HT1080 (cell line): ENCODE results near the gene FSTL4. TPM values are rescaled to one million over a fixed set of nuclear protein-coding genes. Genes with fewer than 3 reads are reported as not detected.

Source experiments
- DNase-seq: peaks from one replicate; pipeline ENCODE4 v3.0.0-alpha.2; 2015; ENCODE audit warnings: low read depth
- small RNA-seq: library from RNA; depleted of rRNA; stranded (forward); fragments of <200 nt; gene quantifications from one replicate; pipeline ENCODE3, GENCODE V24; 2014
- total RNA-seq: library from RNA; depleted of rRNA; stranded (reverse); fragments of >200 nt; shearing (Covaris generic); gene quantifications from 2 replicates; pipeline ENCODE4 v1.2.3, GENCODE V29; 2014

Gene FSTL4
- total RNA-seq, 1 experiment from 2014 or later: 0.47 TPM

DNA sequence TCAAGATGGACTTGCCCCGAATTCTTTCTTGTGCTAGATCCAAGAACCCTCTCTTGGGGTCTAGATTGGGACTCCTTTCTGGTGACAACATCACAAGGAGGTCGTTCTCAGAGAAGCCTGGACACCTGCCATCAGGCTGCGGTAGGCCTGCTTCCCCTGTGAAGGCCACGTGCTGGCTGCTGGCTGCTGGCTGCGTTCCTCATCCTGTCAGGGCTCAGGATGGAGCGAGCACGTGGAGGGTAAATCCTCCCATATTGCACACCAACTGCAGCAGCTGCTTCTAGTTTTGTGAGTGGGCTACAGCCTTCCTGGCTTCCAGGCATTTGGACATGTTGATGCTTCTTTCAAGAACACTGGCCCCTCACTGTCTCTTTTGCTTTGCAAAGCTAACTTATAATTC is 464.9 kb downstream of the FSTL4 start:
- no peak for DNase-seq

Small RNA genes lying within 50 kb of the gene (small RNA-seq; reads per million reads assigned to genes)
- not detected for gene MIR1289-2
